HG03103 (cell line): ENCODE data around the gene DNPEP.

Experiments used
- ATAC-seq: cut with Tn5 transposase; IDR thresholded peaks from one replicate; pipeline ENCODE4 v1.9.1; 2021; ENCODE audit warnings: low read depth; ENCODE audit not compliant: unreplicated experiment

The DNPEP gene

DNA sequence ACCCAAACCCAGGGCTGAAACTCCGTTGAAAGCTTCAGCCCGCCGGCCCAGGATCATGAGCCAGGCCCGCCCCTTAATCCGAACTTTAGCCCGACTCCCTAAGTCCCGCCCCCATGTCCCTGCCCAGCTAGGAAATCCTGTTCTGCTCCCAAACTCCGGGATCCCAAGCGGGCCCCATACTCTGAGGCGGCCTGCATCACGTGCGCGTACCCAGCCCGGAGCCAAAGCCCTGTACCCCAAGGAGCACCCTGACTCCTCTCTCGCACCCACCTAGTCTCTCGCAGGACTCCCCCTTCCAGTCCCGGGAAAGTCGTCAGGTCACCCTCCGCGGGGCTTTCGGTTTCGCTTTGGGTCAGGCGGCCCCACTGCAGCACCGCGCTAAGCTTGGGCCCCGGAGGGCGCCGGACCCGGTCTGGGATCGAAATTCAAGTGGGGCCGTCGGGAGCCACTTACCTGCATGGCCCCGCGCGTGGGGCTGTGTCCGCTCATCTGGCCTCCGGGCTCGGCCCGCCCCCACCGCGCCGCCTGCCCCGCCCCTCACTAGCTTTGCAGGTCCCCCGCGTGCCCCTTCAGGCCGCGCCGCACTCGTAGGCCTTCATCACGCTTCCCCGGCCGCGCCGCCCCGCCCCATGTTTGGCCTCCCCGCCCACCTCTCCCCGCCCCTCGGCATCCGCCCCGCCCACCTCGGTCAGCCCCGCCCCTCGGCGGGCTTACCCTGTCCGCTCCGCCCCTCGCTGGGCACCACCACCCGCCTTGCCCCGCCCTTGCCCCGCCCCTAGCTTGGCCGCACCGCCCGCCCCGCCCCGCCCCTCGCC lies at the start of gene DNPEP:
DNPEP (minus strand) TSS at position 607 of the 815 bp plus-strand sequence; CDS start at position 489, 118 bp downstream.
- ATAC-seq, result peak; percentile 45

- no peak for ATAC-seq
These were observed 49.4 kb upstream of the DNPEP start for GRCh38 chr2:219437141-219437540.

- no peak for ATAC-seq
These were observed 48.8 kb upstream of the DNPEP start for GRCh38 chr2:219436491-219436890.

DNA sequence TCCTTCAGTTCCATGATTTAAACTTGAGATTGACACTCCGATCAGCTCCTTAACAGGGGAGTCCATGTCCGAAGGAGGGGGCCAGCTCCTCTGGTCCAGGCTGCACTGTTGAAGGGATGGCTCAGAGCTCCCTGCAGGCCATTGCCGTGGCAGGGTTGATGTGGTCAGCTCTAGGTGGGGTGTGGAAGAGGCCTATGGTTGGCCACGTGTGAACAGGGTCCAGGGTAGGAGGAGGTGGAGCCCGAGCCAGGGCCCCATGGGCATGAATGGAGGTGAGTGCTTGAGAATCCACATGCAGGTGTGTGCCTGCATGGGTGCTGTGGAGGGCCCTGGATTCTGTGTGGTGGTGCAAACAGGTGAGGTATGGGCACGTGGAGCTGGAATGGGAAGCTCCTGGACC lies 48.0 kb upstream of the DNPEP start:
- ATAC-seq, result no peak

GRCh38 chr2:219434718-219435525 lies 47.2 kb upstream of the DNPEP start, which contains the start of gene SPEG:
Gene SPEG (plus strand): TSS chr2:219434843. CDS start chr2:219434978, 135 bp downstream.
- ATAC-seq, result no peak

- ATAC-seq, result no peak
These were observed 46.7 kb upstream of the DNPEP start for GRCh38 chr2:219434468-219434717.

- no peak for ATAC-seq
These were observed 46.2 kb upstream of the DNPEP start for GRCh38 chr2:219433666-219434467.

DNA sequence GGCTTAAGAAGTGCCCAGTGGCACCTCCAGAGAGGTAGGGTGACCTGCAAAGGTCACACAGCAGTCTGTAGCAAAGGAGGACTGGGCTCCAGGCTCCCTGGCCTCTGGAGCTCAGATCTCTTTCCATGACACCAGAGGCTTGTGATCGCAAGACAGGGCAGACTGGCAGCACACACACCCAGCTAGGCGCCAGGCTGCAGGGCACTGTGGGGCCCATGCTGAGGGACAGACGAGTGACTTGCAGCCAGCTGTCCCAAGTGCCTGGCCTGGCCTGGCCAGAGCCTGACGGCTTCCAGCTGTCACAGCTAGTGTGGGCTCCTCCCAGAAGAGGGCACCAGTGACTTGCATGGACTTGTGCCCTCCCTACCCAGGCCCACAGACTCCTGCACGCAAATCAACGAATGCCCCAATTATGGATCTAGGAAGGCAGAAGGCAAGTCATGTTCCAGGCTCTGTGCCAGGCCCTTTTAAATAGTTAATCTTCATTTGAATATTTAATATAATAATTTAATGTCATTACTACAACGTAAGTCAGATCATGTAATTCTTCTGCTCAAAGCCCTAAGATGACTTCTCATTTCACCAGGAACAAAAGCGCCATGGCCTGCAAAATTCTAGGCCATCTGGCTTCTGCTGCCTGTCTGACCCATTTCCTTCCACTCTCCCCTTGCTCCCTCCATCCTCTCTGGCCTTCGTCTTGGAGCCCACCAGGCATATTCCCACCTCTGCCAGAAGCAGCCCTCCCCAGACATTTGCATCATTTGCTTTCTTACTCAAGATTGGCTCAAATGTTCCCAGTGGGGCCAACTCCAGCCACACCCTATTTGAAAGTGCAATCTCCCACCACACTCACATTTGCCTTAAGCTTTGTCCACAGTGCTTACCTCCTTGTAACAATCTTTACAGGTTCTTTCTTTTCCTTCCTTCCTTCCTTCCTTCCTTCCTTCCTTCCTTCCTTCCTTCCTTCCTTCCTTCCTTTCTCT lies 43.2 kb upstream of the DNPEP start:
- no peak for ATAC-seq

GRCh38 chr2:219429958-219430606 lies 42.4 kb upstream of the DNPEP start:
- no peak for ATAC-seq

GRCh38 chr2:219428469-219428868 lies 40.8 kb upstream of the DNPEP start:
- no peak for ATAC-seq

DNA sequence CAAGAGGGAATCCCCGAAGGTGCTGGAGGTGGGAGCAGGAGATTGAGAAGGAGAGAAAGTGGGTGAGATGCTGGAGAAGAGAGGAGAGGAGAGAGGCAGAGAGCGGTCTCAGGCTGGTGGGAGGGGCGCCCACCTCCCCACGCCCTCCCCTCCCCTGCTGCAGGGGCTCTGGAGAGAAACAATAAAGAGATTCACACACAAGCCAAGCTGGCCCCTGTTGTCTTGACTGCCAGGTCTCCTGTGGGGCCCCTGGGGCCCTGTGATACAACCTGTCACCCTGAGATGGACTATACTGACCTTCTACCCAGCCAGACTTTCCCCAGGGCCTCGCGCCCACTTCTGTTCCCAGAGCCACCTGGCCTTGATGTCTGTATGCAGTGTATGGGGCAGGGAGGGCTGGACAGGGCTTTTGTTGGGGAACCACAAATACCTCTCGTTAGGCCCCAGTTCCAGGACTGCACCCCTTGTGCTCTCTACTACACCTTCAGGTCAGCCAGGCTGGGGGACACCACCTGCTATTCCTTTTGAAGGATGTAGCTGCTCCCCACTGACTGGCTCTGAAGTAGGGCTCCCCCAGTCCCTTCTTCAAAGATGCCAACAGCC lies 38.9 kb upstream of the DNPEP start:
- no peak for ATAC-seq

- no peak for ATAC-seq
These were observed 38.3 kb upstream of the DNPEP start for GRCh38 chr2:219426068-219426443.

GRCh38 chr2:219425238-219426067 lies 37.7 kb upstream of the DNPEP start:
- ATAC-seq, result no peak

GRCh38 chr2:219423652-219424377 lies 36.1 kb upstream of the DNPEP start:
- no peak for ATAC-seq

DNA sequence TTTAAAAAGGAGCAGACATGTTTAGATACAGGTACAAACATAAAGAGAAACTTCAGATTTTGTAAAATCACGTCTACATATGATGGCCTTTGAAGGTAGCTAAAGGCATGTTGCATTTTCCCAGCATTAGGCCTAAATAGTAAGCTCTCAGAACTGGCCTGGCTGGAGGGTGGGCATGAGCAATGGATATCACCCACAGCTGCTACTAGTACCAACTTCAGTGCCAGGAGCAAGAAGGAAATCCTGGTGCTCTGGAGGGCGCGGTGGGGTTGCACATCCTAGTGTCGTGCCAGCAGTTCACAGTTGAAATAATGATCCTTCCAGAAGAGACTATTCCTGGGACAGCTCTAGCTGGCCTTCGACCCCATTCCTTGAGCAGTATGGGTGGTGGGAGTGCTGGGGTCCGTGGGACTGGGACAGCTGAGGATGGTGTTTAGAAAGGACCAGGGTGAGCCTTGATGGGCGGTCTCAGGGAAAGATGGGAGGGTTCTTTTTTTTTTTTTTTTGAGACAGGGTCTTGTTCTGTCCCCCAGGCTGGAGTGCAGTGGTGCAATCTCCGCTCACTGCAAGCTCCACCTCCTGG lies 35.3 kb upstream of the DNPEP start:
- no peak for ATAC-seq

- no peak for ATAC-seq
These were observed 33.6 kb upstream of the DNPEP start for GRCh38 chr2:219421323-219421722.

GRCh38 chr2:219420687-219421086 lies 33.0 kb upstream of the DNPEP start:
- no peak for ATAC-seq
